ENCODE results near the gene CAMKMT. TPM values are rescaled to one million over a fixed set of nuclear protein-coding genes. Genes with fewer than 3 reads are reported as not detected.

Gene CAMKMT
- total and polyA plus RNA-seq, 9 of the 15 experiments (the other 6 are each of a cell fraction or from before 2014, with no cell fraction given) = 1.6 to 15.3 (median 7.4) TPM

GRCh38 chr2:44692821-44693220, 331.1 kb downstream of the CAMKMT start:
- Histone ChIP-seq H3K4me1 (replicated peaks in 1 of 2; ENCODE audit: control insufficient read depth in 2 of 2, insufficient read depth in 2 of 2, low read length in 2 of 2) (no peaks in the 10 kb centered on the region), H2AFZ (ENCODE audit: low read depth, low read length) (no peak overlapping the region), H4K20me1 (replicated peaks; ENCODE audit: control insufficient read depth, insufficient read depth, low read length) (no peaks in the 10 kb centered on the region; the same call in 1 of the 2 replicates), H3K4me3 (no peak overlapping the region), H3K27ac (ENCODE audit: extremely low read depth, low read depth, low read length) (no peak overlapping the region), H3K4me2 (ENCODE audit: insufficient read depth, low read length) (no peak overlapping the region), H3K9ac (ENCODE audit: insufficient read depth in 1 of 2, low read depth in 2 of 2, low read length in 2 of 2) (no peak overlapping the region), H3K79me2 (ENCODE audit: control insufficient read depth, insufficient read depth, low read length) (no peaks in the 10 kb centered on the region), H3K9me3 (replicated peaks; ENCODE audit: control insufficient read depth, insufficient read depth, low read depth, low read length) (no peaks in the 10 kb centered on the region), H3K27me3 (ENCODE audit: control insufficient read depth in 2 of 2, insufficient read depth in 2 of 2, low read length in 2 of 2) (no peaks in the 10 kb centered on the region; a peak in 1 of 5 replicates), H3K9me1 (ENCODE audit: control insufficient read depth, insufficient read depth, low read length) (no peaks in the 10 kb centered on the region), H3K36me3 (ENCODE audit: control insufficient read depth, insufficient read depth, low read length) (no peaks in the 10 kb centered on the region)
- DNase-seq (ENCODE audit: extremely low read depth in 1 of 4, low spot score in 3 of 4) (no peak), ATAC-seq (no peak), FAIRE-seq (no peak)
- 22% methylated on average over 4 of the region's 4 CpGs for WGBS (ENCODE audit: insufficient coverage, low coverage, missing lambda C conversion rate)
- CTCF ChIA-PET (ENCODE audit: low intra/inter-chr PET ratio) = no interaction called here
- intact Hi-C loops (cut with micrococcal nuclease) (no loop called here), in situ Hi-C loops (cut with MboI) (no loop called here)
- no TSS peak for BruUV-seq (replicated peaks)
- POLR2A ChIA-PET = no interaction called here
- TF ChIP-seq RAD51 (IDR thresholded peaks at IDR 0.05; ENCODE audit: borderline replicate concordance, low read depth) (no peak), JUN (IDR thresholded peaks at IDR 0.05; ENCODE audit: borderline replicate concordance, low read depth, low read length) (no peak), JUN (CRISPR knock-in tag; IDR thresholded peaks at IDR 0.05; ENCODE audit: borderline replicate concordance) (no peak), ZEB2 (IDR thresholded peaks at IDR 0.05) (no peak), NONO (IDR thresholded peaks at IDR 0.05; ENCODE audit: low read depth in 2 of 2, low read length in 1 of 2) (no peak), WHSC1 (IDR thresholded peaks at IDR 0.05; ENCODE audit: low read length) (no peak), NELFE (IDR thresholded peaks at IDR 0.05; ENCODE audit: insufficient read depth, insufficient read length) (no peak), HSF4 (CRISPR knock-in tag; IDR thresholded peaks at IDR 0.05; ENCODE audit: borderline replicate concordance) (no peak), ZNF507 (tag; conservative IDR thresholded peaks at IDR 0.05) (no peak), ZNF699 (CRISPR knock-in tag; IDR thresholded peaks at IDR 0.05; ENCODE audit: insufficient replicate concordance) (no peak), DACH1 (IDR thresholded peaks at IDR 0.05; ENCODE audit: partially characterized antibody) (no peak), USF1 (CRISPR knock-in tag; IDR thresholded peaks at IDR 0.05) (no peak), CTCF (IDR thresholded peaks at IDR 0.05 in 2 of 3, conservative IDR thresholded peaks at IDR 0.05 in 1 of 3; ENCODE audit: insufficient read depth in 2 of 3, low read depth in 1 of 3, low read length in 3 of 3) (no peak), FOS (IDR thresholded peaks at IDR 0.05; ENCODE audit: extremely low read depth, insufficient read length) (no peak), ZNF444 (CRISPR knock-in tag; IDR thresholded peaks at IDR 0.05) (no peak), ZNF561 (CRISPR knock-in tag; conservative IDR thresholded peaks at IDR 0.05) (no peak)
